Panc1 (cell line): ENCODE data around the gene LACC1. TPM values are rescaled to one million over a fixed set of nuclear protein-coding genes. Genes with fewer than 3 reads are reported as not detected.

Experiments
- ATAC-seq: fragments of 200-7000 bp; cut with Tn5 transposase; 2 replicates; pipeline ENCODE4 v1.9.1; 2020; ENCODE audit warnings: mild to moderate bottlenecking, moderate library complexity
- BruUV-seq: library from RNA; stranded (reverse); fragments of 400-500 nt; replicated peaks from 2 replicates; lab custom pipeline; 2021; lab: Mats Ljungman, UMichigan
- CTCF ChIA-PET: fragments of 300-600 bp; sonication (Branson Sonifier 250); formaldehyde crosslinking; loops from one replicate; lab custom pipeline; 2022; ENCODE audit warnings: antibody characterized with exemption; lab: Charles Lee
- POLR2A ChIA-PET: fragments of 300-600 bp; sonication (Branson Sonifier 250); formaldehyde crosslinking; loops from one replicate; lab custom pipeline; 2022; ENCODE audit warnings: antibody characterized with exemption; lab: Charles Lee
- DNase-seq: peaks from one replicate; pipeline ENCODE4 v3.0.0-alpha.2; 2010; ENCODE audit warnings: low read depth, low spot score
- H3K27ac ChIP-seq: 2 replicates; pipeline ENCODE4 v1.5.1; 2011; ENCODE audit warnings: mild to moderate bottlenecking, low read length, inconsistent platforms
- H3K27me3 ChIP-seq: fragments of 200-500 bp; sonication (Bioruptor generic); 2 replicates; pipeline ENCODE4 v1.6.0; 2014; ENCODE audit warnings: low read length, inconsistent platforms; ENCODE audit not compliant: control insufficient read depth, insufficient read depth
- H3K36me3 ChIP-seq: fragments of 200-500 bp; sonication (Bioruptor generic); 2 replicates; pipeline ENCODE4 v1.5.1; 2014; ENCODE audit warnings: inconsistent platforms, mild to moderate bottlenecking, low read length, moderate library complexity; ENCODE audit not compliant: control insufficient read depth, insufficient read depth
- H3K4me1 ChIP-seq: 2 replicates; pipeline ENCODE4 v1.5.1; 2011; ENCODE audit warnings: inconsistent platforms, mild to moderate bottlenecking, low read length, moderate library complexity; ENCODE audit not compliant: control insufficient read depth, insufficient read depth
- H3K4me3 ChIP-seq, 2 experiments: 2 replicates each; pipeline ENCODE4 v1.5.1; 2011 to 2012; ENCODE audit warnings: low read depth in 2 of 2, low read length in 2 of 2, mild to moderate bottlenecking in 2 of 2, inconsistent platforms in 1 of 2, moderate library complexity in 1 of 2
- H3K9me3 ChIP-seq: fragments of 200-500 bp; sonication (Bioruptor generic); 2 replicates; pipeline ENCODE4 v1.5.1; 2014; ENCODE audit warnings: low read depth, mild to moderate bottlenecking, inconsistent platforms, low read length, moderate library complexity; ENCODE audit not compliant: control insufficient read depth, insufficient read depth
- CTCF ChIP-seq: fragments of 450-650 bp; IDR thresholded peaks from 2 replicates; pipeline ENCODE4 v1.5.1; 2017; ENCODE audit warnings: mild to moderate bottlenecking
- POLR2AphosphoS5 ChIP-seq: IDR thresholded peaks from 2 replicates; pipeline ENCODE4 v1.6.1; 2012; ENCODE audit warnings: mild to moderate bottlenecking, low read depth, low read length, moderate library complexity
- REST ChIP-seq, 2 experiments: IDR thresholded peaks; 2 replicates each; pipeline ENCODE4 v1.6.1; 2011 to 2012; ENCODE audit warnings: low read depth in 2 of 2, control low read depth in 1 of 2, low read length in 1 of 2, mild to moderate bottlenecking in 1 of 2, moderate library complexity in 1 of 2; ENCODE audit not compliant: insufficient read depth in 1 of 2
- SIN3A ChIP-seq: IDR thresholded peaks from 2 replicates; pipeline ENCODE4 v1.6.1; 2012; ENCODE audit warnings: low read depth, mild to moderate bottlenecking, low read length, moderate library complexity, borderline replicate concordance; ENCODE audit not compliant: insufficient read depth
- TCF7L2 ChIP-seq: IDR thresholded peaks from 2 replicates; pipeline ENCODE4 v1.6.1; 2011; ENCODE audit warnings: mild to moderate bottlenecking, low read depth, low read length, inconsistent platforms
- in situ Hi-C: cut with HindIII; loops from 2 replicates; pipeline ENCODE4 v1.10.0; 2016; ENCODE audit warnings: low sequenced_read_pairs, low pct_unique_long_range_greater_than_20kb
- intact Hi-C: fragments of 100-400 bp; cut with micrococcal nuclease; formaldehyde crosslinking; loops from one replicate; pipeline ENCODE4 v1.10.0; 2022; ENCODE audit not compliant: unreplicated experiment
- total RNA-seq: library from RNA; stranded (reverse); gene quantifications from one replicate; pipeline ENCODE4 v1.2.1, GENCODE V29; 2021; ENCODE audit not compliant: unreplicated experiment

The LACC1 gene
- total RNA-seq, 1 experiment from 2014 or later: 2.1 TPM

- no peaks in the 10 kb centered on the region for H3K36me3 ChIP-seq
- BruUV-seq: no TSS peak
- H3K27me3 ChIP-seq: peaks cover 4% of the 10 kb centered on the region
- TF ChIP-seq POLR2AphosphoS5 (no peak), SIN3A (no peak), REST (IDR thresholded peaks at IDR 0.05; ENCODE audit: insufficient read depth in 1 of 2, low read depth in 2 of 2, low read length in 1 of 2) (no peak), CTCF (no peak), TCF7L2 (no peak)
- DNase-seq: no peak
- H3K27ac ChIP-seq: no peak overlapping the region
- no peak for ATAC-seq
- in situ Hi-C loops: loop anchor here (25.0 kb wide), 1 partner anchor 544 kb away; no protein-coding TSS in a partner anchor
- intact Hi-C loops: no loop called here
- no peaks in the 10 kb centered on the region for H3K4me1 ChIP-seq
- H3K4me3 ChIP-seq: no peak overlapping the region
- ChIA-PET CTCF (no interaction called here), POLR2A (no interaction called here)
- H3K9me3 ChIP-seq: no peaks in the 10 kb centered on the region
Observed at GRCh38 chr13:43918636-43919035, 38.9 kb downstream of the LACC1 start.

- H3K36me3 ChIP-seq: no peaks in the 10 kb centered on the region
- peaks cover 4% of the 10 kb centered on the region for H3K27me3 ChIP-seq
- no peaks in the 10 kb centered on the region for H3K4me1 ChIP-seq
- no peaks in the 10 kb centered on the region for H3K9me3 ChIP-seq
- CTCF ChIA-PET: no interaction called here
- TF ChIP-seq POLR2AphosphoS5: no peak
- no peak for TF ChIP-seq SIN3A
- TF ChIP-seq TCF7L2: no peak
- TF ChIP-seq REST (IDR thresholded peaks at IDR 0.05; ENCODE audit: insufficient read depth in 1 of 2, low read depth in 2 of 2, low read length in 1 of 2): no peak
- TF ChIP-seq CTCF: no peak
- DNase-seq: no peak
- no TSS peak for BruUV-seq
- no peak for ATAC-seq
- POLR2A ChIA-PET: no interaction called here
- no peak overlapping the region for H3K27ac ChIP-seq
- H3K4me3 ChIP-seq: no peak overlapping the region
- intact Hi-C loops (no loop called here), in situ Hi-C loops (loop anchor here (25.0 kb wide), 1 partner anchor 541 kb away; no protein-coding TSS in a partner anchor)
Observed at GRCh38 chr13:43920965-43921674, 41.4 kb downstream of the LACC1 start.
